Measurements from ENCODE around the gene ATXN7L3. TPM values are rescaled to one million over a fixed set of nuclear protein-coding genes. Genes with fewer than 3 reads are reported as not detected.
"Not testable (repeated sequence)": the region's sequence is repeated elsewhere in the genome, so short reads cannot be mapped to it uniquely, and the experiment has no call there.

ATXN7L3 gene
- total and polyA plus RNA-seq, 2 donors (not counting 3 experiments of a cell fraction or from before 2014, with no cell fraction given), result 61.3 to 82.5 TPM

DNA sequence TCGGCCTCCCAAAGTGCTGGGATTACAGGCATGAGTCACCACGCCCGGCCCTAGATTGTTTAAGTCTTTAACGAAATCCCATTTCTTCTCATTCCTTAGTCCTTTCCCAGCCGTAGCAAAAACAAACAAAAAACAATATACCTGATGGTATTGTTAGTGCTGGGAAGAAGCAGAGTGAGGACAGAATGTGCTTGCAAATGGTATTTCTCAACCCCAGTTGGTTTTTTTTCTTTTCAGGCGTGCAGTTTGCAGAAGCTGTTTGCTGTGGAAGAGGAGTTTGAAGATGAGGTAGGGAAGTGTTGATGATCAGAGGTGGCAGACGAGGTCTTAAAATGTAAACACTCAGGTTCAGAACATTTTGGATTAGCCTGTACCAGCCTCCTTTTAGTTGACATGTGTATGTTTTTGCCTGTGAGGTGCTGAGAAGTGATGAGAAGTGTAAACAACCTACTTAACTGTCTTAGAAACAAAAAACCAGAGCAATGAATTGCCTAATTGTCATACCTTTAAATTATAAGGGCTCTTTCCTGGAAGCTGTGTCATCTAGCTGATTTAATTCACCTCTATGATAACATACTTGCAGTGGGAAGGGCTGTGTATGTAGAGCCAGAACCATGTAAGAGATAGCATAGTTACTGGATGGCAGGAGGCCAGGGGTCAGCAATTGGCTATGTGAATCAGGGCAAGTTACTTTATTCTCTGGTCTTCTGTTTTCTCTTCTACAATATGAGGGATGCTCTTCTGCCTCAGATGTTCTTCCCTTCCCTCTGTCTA is 54.5 kb downstream of the ATXN7L3 start:
- TF ChIP-seq MYC (IDR thresholded peaks at IDR 0.05; ENCODE audit: low read depth, low read length) (no peak), EZH2 (IDR thresholded peaks at IDR 0.05; ENCODE audit: borderline replicate concordance, low read depth, low read length, severe bottlenecking) (no peak), POLR2A (IDR thresholded peaks at IDR 0.05; ENCODE audit: low read depth, low read length) (no peak), GATA2 (IDR thresholded peaks at IDR 0.05; ENCODE audit: insufficient read depth, insufficient read length, low read depth, low read length) (no peak), FOS (IDR thresholded peaks at IDR 0.05; ENCODE audit: borderline replicate concordance, insufficient read depth, low read length) (no peak), POLR2AphosphoS5 (IDR thresholded peaks at IDR 0.05; ENCODE audit: insufficient read depth, low read depth, low read length) (no peak), JUN (IDR thresholded peaks at IDR 0.05; ENCODE audit: borderline replicate concordance, insufficient read depth, insufficient read length, low read depth) (no peak)
- TF ChIP-seq, protein P1, sequence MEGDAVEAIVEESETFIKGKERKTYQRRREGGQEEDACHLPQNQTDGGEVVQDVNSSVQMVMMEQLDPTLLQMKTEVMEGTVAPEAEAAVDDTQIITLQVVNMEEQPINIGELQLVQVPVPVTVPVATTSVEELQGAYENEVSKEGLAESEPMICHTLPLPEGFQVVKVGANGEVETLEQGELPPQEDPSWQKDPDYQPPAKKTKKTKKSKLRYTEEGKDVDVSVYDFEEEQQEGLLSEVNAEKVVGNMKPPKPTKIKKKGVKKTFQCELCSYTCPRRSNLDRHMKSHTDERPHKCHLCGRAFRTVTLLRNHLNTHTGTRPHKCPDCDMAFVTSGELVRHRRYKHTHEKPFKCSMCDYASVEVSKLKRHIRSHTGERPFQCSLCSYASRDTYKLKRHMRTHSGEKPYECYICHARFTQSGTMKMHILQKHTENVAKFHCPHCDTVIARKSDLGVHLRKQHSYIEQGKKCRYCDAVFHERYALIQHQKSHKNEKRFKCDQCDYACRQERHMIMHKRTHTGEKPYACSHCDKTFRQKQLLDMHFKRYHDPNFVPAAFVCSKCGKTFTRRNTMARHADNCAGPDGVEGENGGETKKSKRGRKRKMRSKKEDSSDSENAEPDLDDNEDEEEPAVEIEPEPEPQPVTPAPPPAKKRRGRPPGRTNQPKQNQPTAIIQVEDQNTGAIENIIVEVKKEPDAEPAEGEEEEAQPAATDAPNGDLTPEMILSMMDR (IDR thresholded peaks at IDR 0.05; ENCODE audit: extremely low read depth in 1 of 2, insufficient read depth in 1 of 2, low read depth in 1 of 2, low read length in 2 of 2), result no peak
- TF ChIP-seq, protein P2, sequence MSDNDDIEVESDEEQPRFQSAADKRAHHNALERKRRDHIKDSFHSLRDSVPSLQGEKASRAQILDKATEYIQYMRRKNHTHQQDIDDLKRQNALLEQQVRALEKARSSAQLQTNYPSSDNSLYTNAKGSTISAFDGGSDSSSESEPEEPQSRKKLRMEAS (IDR thresholded peaks at IDR 0.05; ENCODE audit: insufficient read depth, insufficient read length), result no peak
- Histone ChIP-seq H3K4me1 (ENCODE audit: control insufficient read depth, extremely low read depth, insufficient read depth, low read length) (peaks cover 7% of the 10 kb centered on the region), H2AFZ (ENCODE audit: low read depth, low read length) (no peak overlapping the region), H3K4me2 (ENCODE audit: insufficient read depth, low read length) (no peak overlapping the region), H3K79me2 (ENCODE audit: control insufficient read depth, insufficient read depth, low read length) (peaks cover 19% of the 10 kb centered on the region), H3K27ac (ENCODE audit: insufficient read depth, low read depth, low read length) (no peak overlapping the region), H3K9me3 (replicated peaks; ENCODE audit: control insufficient read depth, insufficient read depth, low read length) (no peaks in the 10 kb centered on the region), H4K20me1 (replicated peaks; ENCODE audit: control insufficient read depth, extremely low read depth, insufficient read depth, low read length) (no peaks in the 10 kb centered on the region), H3K4me3 (replicated peaks in 1 of 3; ENCODE audit: insufficient read depth in 1 of 3, low read depth in 1 of 3, low read length in 3 of 3) (no peak overlapping the region), H3K36me3 (ENCODE audit: control insufficient read depth in 2 of 2, extremely low read depth in 1 of 2, insufficient read depth in 2 of 2, low read length in 2 of 2) (peaks cover 2% of the 10 kb centered on the region in 2 experiments), H3K27me3 (ENCODE audit: control insufficient read depth in 2 of 2, insufficient read depth in 2 of 2, low read length in 2 of 2) (no peaks in the 10 kb centered on the region), H3K9me1 (replicated peaks; ENCODE audit: control insufficient read depth, extremely low read depth, insufficient read depth, low read length) (no peaks in the 10 kb centered on the region), H3K9ac (replicated peaks; ENCODE audit: extremely low read depth, insufficient read depth, low read length) (no peak overlapping the region)
- dilution Hi-C loops (cut with MboI; ENCODE audit: extremely low pct_ligation_motif_present, low sequenced_read_pairs), result no loop called here
- ChIA-PET POLR2A (interaction anchor here (0.6 kb wide), 1 partner anchor 591 kb away, joined by 4 read pairs; no protein-coding TSS in a partner anchor), CTCF (interaction anchor here (1.1 to 1.3 kb wide), 2 partner anchors 22 to 23 kb away, joined by 3 to 4 read pairs; partner anchors contain the start of gene HDAC5)
- no TSS peak for BruUV-seq (replicated peaks)
- intact Hi-C loops (cut with micrococcal nuclease), result no loop called here
- peak; percentile 46 for FAIRE-seq
- no peak for DNase-seq (ENCODE audit: low read depth, low spot score)

GRCh38 chr17:44143921-44144320 is 55.8 kb downstream of the ATXN7L3 start:
- H3K79me2 ChIP-seq (ENCODE audit: control insufficient read depth, insufficient read depth, low read length), result peaks cover 12% of the 10 kb centered on the region
- DNase-seq (ENCODE audit: low read depth, low spot score); H3K4me3 ChIP-seq (replicated peaks in 1 of 3; ENCODE audit: insufficient read depth in 1 of 3, low read depth in 1 of 3, low read length in 3 of 3); H3K4me1 ChIP-seq (ENCODE audit: control insufficient read depth, extremely low read depth, insufficient read depth, low read length); H2AFZ ChIP-seq (ENCODE audit: low read depth, low read length); H3K27ac ChIP-seq (ENCODE audit: insufficient read depth, low read depth, low read length); FAIRE-seq; H4K20me1 ChIP-seq (replicated peaks; ENCODE audit: control insufficient read depth, extremely low read depth, insufficient read depth, low read length); BruUV-seq (replicated peaks); H3K27me3 ChIP-seq (ENCODE audit: control insufficient read depth in 2 of 2, insufficient read depth in 2 of 2, low read length in 2 of 2); intact Hi-C loops (cut with micrococcal nuclease); H3K9ac ChIP-seq (replicated peaks; ENCODE audit: extremely low read depth, insufficient read depth, low read length); H3K36me3 ChIP-seq (ENCODE audit: control insufficient read depth in 2 of 2, extremely low read depth in 1 of 2, insufficient read depth in 2 of 2, low read length in 2 of 2); H3K9me3 ChIP-seq (replicated peaks; ENCODE audit: control insufficient read depth, insufficient read depth, low read length); H3K9me1 ChIP-seq (replicated peaks; ENCODE audit: control insufficient read depth, extremely low read depth, insufficient read depth, low read length); dilution Hi-C loops (cut with MboI; ENCODE audit: extremely low pct_ligation_motif_present, low sequenced_read_pairs); H3K4me2 ChIP-seq (ENCODE audit: insufficient read depth, low read length): not testable (repeated sequence)
- CTCF ChIA-PET, result interaction anchor here (1.1 to 1.3 kb wide), 2 partner anchors 21 to 24 kb away, joined by 3 to 4 read pairs; partner anchors contain the start of gene HDAC5
- POLR2A ChIA-PET, result interaction anchor here (0.7 kb wide), 1 partner anchor 136 kb away, joined by 3 read pairs; no protein-coding TSS in a partner anchor

Measured in endothelial cell of umbilical vein (primary cell).